HG02885 (cell line): ENCODE measurements around the gene NPEPPS.
"Not testable (repeated sequence)": the region's sequence is repeated elsewhere in the genome, so short reads cannot be mapped to it uniquely, and the experiment has no call there.

Experiments
- ATAC-seq: cut with Tn5 transposase; IDR thresholded peaks from one replicate; pipeline ENCODE4 v1.9.1; 2021; ENCODE audit warnings: mild to moderate bottlenecking; ENCODE audit not compliant: unreplicated experiment, poor library complexity

Gene NPEPPS, protein sequence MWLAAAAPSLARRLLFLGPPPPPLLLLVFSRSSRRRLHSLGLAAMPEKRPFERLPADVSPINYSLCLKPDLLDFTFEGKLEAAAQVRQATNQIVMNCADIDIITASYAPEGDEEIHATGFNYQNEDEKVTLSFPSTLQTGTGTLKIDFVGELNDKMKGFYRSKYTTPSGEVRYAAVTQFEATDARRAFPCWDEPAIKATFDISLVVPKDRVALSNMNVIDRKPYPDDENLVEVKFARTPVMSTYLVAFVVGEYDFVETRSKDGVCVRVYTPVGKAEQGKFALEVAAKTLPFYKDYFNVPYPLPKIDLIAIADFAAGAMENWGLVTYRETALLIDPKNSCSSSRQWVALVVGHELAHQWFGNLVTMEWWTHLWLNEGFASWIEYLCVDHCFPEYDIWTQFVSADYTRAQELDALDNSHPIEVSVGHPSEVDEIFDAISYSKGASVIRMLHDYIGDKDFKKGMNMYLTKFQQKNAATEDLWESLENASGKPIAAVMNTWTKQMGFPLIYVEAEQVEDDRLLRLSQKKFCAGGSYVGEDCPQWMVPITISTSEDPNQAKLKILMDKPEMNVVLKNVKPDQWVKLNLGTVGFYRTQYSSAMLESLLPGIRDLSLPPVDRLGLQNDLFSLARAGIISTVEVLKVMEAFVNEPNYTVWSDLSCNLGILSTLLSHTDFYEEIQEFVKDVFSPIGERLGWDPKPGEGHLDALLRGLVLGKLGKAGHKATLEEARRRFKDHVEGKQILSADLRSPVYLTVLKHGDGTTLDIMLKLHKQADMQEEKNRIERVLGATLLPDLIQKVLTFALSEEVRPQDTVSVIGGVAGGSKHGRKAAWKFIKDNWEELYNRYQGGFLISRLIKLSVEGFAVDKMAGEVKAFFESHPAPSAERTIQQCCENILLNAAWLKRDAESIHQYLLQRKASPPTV

DNA sequence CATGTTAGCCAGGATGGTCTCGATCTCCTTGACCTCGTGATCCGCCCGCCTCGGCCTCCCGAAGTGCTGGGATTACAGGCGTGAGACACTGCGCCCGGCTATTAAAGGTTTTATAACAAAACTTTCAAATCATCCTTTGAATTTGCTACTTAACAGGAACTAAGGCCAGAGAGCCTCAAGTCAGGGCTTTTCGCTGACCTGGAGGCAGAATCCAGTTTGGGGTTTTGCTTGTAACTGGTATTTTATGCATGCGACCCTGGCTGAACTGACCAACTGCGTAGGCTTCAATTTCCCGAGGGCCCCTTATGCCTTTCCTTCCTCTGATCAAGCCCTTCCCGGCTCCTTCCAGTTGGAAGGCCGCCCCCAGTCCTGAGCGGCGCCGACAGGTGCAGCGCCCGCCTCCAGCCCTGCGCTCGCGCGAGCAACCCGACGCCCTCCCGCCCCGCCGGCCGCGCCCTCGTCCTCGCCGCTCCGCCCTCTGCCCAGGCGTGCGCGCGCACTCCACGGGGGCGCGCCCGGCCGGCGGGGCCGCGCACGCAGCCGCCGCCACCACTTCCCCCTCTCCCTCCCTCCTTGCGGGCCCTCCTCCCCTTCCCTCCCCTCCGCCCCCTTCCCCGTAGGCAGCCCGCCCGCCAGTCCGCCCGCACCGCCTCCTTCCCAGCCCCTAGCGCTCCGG lies at the start of gene NPEPPS:
Gene NPEPPS, plus strand, starts transcription at position 552 of the 676 bp plus-strand sequence. CDS start 193 bp downstream, outside the sequence.
- ATAC-seq, result peak; percentile 84

DNA sequence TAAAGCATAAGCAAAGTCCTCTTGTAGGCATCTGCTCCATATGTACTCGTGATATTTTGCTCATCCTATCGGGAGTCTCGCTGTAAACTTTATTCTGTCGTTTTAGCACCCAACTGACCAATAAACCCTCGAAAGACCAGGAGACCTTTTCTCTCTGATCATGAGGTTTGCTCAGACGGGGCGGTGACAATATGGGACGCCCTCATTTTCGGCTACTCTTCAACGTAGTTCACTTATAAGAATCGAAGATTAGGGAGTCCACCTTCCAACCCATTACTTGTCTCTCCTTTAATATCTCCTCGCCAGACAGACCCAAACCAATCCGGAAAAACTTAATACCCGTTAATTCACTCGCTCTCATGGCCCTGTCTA lies 39.1 kb upstream of the NPEPPS start:
- not testable (repeated sequence) for ATAC-seq

DNA sequence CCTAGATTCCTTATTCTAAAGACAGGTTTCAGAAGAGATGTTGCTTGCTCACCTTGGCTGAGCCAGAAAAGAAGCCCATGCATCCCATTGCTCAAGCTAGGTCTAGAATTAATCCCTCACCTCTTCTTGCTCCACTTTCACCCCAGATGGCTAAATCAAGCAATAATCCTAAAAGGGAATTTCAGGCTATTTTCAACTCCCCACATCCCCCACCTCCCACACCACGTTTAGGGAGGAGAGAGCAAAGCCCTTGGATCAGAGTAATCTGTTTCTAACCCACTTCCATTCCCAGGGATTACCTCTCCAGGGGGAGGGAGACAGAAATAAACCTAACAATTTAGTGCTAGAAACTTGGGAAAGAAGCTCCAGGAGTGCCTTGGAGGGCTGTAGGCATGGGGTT lies 31.8 kb upstream of the NPEPPS start:
- ATAC-seq, result not testable (repeated sequence)

DNA sequence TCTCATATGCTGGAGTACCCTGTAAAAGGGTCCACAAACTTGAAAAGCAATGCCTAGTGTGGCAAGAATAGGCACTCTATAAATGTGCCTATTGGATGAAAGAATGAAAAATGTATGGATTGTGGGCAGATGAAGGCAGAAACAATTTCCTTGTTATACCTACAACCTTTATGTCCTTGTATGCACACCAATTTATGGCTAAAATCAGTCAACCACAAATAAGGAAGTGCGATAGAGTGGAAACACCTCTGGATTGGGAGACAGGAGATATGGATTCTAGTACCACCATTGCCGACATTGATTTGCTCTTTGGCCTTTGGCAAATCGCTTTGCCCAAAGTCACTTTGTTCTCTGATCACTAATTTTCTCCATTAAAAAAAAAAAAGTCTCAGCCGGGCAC lies 31.4 kb upstream of the NPEPPS start:
- ATAC-seq, result not testable (repeated sequence)

DNA sequence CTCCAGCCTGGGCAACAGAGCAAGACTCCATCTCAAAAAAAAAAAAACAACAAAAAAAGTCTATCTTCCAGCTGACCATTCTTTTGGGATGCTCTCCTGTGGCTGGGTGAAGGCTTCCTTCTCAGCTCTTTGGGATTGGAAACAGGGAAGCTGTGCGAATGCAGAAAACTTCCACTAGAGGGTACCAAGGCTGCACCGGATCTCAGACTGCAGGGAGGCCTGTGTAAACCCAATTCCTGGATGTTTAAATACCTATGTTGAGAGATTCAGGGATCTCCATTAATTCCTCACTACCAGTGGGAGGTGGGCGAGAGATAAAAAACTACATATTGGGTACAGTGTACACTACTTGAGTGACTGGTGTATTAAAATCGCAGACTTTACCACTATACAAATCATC lies 30.3 kb upstream of the NPEPPS start:
- ATAC-seq, result not testable (repeated sequence)

DNA sequence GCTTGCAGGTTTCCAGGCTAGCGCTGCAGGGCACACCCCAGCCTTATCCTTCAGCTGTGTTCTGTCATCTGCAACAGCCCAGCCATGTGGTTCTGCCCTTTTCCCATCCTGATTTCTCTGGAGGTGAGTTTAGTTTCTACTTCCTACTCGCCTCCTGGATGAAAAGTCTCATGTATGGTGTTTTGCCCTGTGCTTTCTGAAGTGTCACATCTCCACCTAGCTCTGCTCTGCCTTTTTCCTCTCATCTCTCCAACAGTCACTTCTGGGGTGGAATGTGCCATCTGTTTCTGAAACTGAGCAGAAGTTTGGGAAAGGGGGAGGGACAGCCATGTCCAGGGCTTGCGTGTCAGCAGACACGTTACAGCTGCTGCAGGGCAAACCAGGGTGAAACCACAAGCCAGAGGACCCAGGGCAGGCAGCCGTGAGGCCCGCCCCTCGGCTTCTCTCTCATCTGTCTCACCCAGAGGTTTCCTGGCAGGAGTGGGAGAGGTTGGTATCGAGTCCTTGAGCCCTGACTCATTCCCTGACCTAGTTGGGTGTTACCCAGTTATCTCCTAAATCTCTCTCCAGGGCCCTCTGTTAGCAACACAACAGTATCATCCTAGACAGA lies 28.7 kb upstream of the NPEPPS start:
- ATAC-seq, result peak; percentile 41

DNA sequence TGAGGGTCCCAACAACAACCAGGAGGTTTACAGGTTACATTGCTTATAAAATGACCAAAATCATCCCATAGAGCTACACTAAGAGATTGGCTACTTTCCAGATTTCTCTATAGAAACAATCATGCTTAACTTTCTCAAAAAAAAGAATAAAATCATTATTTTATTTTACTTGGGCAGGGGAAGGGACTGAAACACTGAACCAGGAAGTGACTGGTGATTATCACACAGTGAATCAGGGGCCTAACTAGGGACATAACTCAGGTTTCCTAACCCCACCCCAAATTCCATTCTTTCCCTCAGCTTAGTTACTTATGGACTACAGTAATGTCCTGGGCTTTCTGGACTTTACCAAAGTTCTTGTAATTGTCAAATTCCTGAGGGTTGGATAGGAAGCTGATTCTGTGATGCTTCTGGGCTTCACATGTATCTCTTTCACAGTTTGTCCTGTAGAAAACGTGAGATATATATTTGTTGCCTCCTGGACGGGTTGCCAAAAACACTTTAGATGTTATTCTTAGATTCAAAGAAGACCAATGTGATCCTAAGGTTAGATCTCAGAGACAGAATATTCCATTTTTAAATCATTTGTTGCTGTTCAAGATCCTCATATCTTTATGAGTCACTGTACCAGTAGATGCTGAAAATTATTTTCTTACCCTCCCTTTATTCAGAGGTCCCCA lies 28.0 kb upstream of the NPEPPS start:
- ATAC-seq, result not testable (repeated sequence)

DNA sequence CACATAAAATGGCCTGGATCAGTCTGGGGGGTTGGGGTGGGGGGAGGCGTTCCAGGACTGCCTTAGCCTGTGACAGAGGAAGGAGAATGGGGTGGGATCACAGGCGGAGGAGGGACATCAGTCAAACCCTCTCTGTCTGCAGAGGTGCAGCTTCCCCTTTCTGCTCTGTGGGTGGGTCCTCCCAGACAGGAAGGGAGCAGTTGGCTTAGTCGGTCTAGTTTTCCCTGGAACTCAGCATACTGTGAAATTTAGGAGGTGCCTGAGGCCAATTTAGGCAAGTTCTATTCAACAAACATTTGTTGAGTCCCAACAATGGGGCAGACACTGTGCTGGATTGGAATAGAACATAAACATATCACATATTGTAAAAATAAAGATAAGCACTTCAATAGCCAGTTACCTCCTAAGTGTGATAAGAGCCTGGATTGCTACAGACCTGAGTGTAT lies 19.2 kb upstream of the NPEPPS start:
- ATAC-seq, result not testable (repeated sequence)

DNA sequence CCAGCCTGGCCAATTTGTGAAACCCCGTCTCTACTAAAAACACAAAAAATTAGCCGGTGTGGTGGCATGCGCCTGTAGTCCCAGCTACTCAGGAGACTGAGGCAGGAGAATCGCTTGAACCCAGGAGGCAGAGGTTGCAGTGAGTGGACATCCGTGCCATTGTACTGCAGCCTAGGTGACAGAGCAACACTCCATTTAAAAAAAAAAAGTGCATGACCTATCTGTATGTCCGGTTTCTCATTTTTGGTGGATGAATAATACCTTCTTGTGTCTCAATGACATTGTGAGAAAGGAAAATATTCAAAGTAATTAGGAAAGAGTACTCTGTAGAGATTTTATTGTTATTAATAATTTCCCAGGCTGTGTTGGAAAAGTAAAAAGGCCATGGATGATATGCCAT lies 17.6 kb upstream of the NPEPPS start:
- not testable (repeated sequence) for ATAC-seq

DNA sequence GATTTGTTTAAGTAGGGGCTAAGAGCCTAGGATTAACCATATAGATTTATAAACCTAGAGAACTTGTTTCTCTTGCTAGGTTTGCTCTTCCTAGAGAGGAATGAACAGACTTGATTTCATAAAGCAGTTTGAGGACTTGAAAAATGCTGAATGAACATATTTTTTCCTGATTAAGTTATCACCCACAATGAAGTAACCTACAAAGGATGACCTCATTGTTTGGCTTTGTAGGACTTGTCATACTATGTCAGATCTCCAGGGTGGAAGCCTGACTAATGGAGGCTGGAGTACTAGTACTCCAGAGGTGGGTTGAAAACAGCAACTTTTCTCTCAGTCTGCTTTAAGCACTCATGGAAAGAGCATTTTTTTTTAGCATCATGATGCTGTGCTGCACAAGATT lies 12.0 kb upstream of the NPEPPS start:
- ATAC-seq, result not testable (repeated sequence)

DNA sequence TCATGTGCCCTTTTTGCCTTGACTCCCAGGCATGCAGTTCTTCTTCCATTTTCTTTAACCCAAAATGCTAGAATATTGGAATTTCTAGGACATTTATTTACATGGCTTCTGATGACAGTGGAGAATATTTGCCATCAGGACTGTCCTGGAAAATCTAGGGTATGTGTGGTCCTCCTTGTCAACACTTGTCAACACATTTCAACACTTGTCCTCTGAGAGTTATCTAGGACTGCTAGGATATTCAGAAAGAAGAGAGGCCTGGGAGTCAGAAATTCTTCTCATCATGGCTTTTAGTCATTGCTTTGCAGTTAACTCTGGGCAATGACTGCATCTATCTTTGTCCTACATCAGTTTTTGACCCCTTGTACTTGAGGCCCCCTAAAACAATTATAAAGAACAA lies 11.5 kb upstream of the NPEPPS start:
- not testable (repeated sequence) for ATAC-seq

DNA sequence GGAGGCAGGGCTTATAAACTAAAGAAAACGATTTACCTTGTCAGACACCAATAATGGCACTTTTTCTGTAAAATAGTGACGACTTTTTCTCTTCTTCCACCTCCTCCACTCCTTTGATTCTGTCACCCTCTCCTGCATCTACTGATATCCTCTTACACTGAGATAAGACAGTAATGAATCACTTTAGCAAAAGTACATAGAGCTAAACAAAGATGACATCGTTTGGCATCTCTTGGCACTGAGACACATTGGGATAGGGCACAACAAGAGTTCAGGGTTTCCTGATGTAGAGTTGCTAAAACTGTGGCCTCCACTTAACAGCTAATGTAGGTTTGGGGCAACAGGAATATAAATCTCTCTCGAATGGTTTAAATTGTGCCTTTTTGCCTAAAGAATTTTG lies 10.6 kb upstream of the NPEPPS start:
- not testable (repeated sequence) for ATAC-seq

DNA sequence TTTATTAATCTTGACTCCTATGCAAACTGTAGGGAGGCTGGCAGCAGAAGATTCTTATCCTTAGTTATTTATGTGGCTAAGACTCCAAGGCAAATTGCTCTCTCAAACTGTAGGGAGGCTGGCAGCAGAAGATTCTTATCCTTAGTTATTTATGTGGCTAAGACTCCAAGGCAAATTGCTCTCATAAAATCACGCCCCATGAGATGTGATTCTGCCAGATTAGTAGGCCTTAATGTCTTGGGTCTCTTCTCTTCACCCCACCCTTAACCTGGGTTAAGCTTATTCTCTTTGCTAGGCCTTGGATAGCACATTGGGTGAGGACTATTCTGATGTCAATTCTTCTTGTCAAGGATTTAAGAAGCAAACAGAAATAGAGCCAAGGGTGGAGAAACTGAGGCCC lies 9.5 kb upstream of the NPEPPS start:
- not testable (repeated sequence) for ATAC-seq

DNA sequence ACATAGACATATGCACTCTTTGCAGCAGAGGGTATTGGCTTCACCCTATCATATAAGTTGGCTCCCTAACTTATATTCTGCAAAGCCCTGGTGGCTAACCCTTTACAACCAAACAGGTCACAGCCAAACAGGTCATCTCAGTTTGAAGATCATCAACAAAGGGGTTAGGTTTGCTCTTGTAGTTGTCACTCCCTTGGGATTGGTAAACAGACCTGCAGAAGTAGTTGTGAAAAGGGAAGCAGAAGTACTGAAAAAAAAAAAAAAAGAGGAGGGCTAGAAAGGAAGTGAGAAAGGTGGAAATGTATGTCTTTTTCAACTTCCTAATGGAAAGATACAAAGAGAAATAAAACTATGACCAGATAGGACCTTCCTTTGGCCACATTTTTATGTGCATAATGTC lies 8.6 kb upstream of the NPEPPS start:
- not testable (repeated sequence) for ATAC-seq

DNA sequence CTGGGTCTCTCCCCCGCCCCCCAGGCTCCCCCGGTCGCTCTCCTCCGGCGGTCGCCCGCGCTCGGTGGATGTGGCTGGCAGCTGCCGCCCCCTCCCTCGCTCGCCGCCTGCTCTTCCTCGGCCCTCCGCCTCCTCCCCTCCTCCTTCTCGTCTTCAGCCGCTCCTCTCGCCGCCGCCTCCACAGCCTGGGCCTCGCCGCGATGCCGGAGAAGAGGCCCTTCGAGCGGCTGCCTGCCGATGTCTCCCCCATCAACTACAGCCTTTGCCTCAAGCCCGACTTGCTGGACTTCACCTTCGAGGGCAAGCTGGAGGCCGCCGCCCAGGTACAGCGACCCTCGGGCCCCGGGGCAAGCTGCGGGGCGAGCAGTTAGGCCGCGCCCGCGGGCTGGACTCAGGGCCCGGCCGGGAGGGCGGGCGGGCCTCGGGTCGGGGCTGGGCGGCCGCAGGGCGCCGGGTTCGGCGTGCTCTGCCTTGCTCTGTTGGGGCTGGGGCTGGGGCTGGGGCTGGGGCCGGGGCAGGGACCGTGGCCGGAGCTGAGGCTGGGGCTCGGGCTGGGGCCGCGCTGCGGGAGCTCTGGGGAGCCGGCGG lies 419 bp downstream of the NPEPPS start:
- peak; percentile 32 for ATAC-seq

DNA sequence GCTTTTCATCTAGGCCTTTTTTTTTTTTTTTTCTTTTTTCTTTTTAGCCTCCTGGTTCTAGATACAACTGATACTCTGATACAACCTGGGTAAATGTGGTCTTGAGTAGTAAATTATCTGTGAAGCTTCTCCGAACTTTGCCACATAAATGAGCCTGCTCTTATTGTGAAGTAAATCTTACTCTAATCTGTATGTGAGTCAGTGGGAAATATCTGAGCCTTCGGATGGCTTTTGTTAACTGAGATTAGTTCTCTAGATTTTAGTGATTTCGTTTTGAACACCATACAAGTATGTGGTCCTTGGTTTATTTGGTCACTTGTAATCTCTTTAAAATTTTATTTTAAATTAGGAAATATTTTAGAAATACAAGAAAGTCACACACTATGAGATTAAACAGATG lies 8.2 kb downstream of the NPEPPS start:
- not testable (repeated sequence) for ATAC-seq

DNA sequence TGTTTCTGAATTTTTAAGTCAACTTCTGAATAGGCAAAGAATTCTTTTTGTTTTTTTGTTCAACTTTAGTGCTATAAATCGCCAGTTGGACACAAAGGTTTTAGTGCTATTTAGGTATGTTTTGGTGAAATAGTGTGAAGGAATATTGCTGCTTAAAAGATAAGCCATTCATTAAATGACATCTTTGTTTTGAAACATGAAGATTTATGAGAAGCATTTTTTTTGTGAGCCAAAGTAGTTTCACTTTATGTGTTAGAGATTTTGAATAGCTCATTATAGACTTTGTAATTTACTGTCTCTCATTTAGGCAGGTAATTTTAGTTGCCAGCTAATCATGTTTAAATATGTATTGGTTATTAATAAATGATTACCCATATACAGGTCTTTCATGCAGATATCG lies 10.8 kb downstream of the NPEPPS start:
- not testable (repeated sequence) for ATAC-seq

DNA sequence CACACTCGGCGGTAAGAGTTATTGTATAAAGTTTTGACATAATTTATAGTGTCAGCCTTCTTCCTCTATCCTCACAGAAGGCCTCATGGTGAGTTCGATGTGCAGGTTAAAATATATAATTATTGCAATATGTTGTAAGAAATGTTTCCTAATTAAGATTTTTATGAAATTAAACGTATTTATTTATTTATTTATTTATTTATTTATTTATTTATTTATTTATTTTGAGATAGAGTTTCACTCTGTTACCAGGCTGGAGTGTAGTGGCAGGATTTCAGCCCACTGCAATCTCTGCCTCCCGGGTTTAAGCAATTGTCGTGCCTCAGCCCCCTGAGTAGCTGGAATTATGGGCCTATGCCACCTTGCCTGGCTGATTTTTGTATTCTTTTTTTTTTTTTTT lies 13.4 kb downstream of the NPEPPS start:
- not testable (repeated sequence) for ATAC-seq

DNA sequence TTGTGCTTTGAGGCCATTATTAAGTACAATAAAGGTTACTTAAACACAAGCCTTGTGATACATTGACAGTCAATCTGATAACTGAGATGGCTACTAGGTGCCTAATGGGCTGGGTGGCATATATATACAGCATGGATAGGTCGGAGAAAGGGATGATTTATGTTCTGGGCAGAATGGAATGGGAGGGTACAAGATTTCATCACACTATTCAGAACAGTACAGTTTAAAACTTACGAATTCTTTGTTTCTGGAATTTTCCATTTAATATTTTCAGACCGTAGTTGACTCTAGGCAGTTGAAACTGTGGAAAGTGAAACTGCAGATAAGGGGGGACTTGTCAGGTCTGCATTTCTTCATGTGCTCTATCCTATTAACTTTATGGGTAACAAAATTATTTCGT lies 23.8 kb downstream of the NPEPPS start:
- ATAC-seq, result not testable (repeated sequence)
